Skin epidermis (tissue), 12 donors: Measurements from ENCODE around the gene MEF2A.
"Not testable (repeated sequence)": the region's sequence is repeated elsewhere in the genome, so short reads cannot be mapped to it uniquely, and the experiment has no call there.

ENCODE experiments used
- H3K27ac ChIP-seq, 21 experiments: fragments of 200-600 bp; sonication (generic) in 11 of 21; one replicate each; pipeline ENCODE4 v1.5.0; 2020; ENCODE audit warnings: mild to moderate bottlenecking in 3 of 21, inconsistent platforms in 2 of 21, moderate library complexity in 2 of 21
- H3K4me3 ChIP-seq, 7 experiments: fragments of 200-600 bp; sonication (generic) in 2 of 7; one replicate each; pipeline ENCODE4 v1.5.0; 2020; ENCODE audit warnings: inconsistent platforms in 2 of 7, mild to moderate bottlenecking in 2 of 7, moderate library complexity in 1 of 7

MEF2A gene

GRCh38 chr15:99565299-99566156 lies at the start of gene MEF2A:
TSS of gene MEF2A (plus strand) at chr15:99565984. CDS start at chr15:99633120, 67,136 bp downstream.
- Histone ChIP-seq H3K27ac (peak within 1 kb of the TSS; percentile 91 to 99 (median 98)), H3K4me3 (peak within 1 kb of the TSS; percentile 66 to 88 (median 80))

GRCh38 chr15:99518191-99518590 lies 47.6 kb upstream of the MEF2A start:
- H3K27ac ChIP-seq = no peak overlapping the region
- no peak overlapping the region for H3K4me3 ChIP-seq

GRCh38 chr15:99519366-99519765 lies 46.4 kb upstream of the MEF2A start:
- not testable (repeated sequence) for H3K4me3 ChIP-seq, H3K27ac ChIP-seq

GRCh38 chr15:99522288-99522687 lies 43.5 kb upstream of the MEF2A start:
- no peak overlapping the region for H3K27ac ChIP-seq

GRCh38 chr15:99526176-99526575 lies 39.6 kb upstream of the MEF2A start:
- Histone ChIP-seq H3K27ac (no peak overlapping the region), H3K4me3 (no peak overlapping the region)

More at GRCh38 chr15:99522288-99522687, 43.5 kb upstream of the MEF2A start:
- no peak overlapping the region for H3K4me3 ChIP-seq

- Histone ChIP-seq H3K27ac (no peak overlapping the region), H3K4me3 (no peak overlapping the region)
Observed at GRCh38 chr15:99526671-99527070, 39.1 kb upstream of the MEF2A start.

GRCh38 chr15:99536422-99537040 lies 29.3 kb upstream of the MEF2A start:
- Histone ChIP-seq H3K27ac (peak overlapping the region in 11 of 21 experiments; percentile 15 to 73 (median 49)), H3K4me3 (no peak overlapping the region)

- H3K4me3 ChIP-seq = no peak overlapping the region
- H3K27ac ChIP-seq = peak overlapping the region in 9 of 21 experiments; percentile 2 to 59 (median 45)
Observed at GRCh38 chr15:99537344-99537743, 28.4 kb upstream of the MEF2A start.

- peak overlapping the region in 1 of 21 experiments; percentile 5 for H3K27ac ChIP-seq
- H3K4me3 ChIP-seq = no peak overlapping the region
Observed at GRCh38 chr15:99538261-99538660, 27.5 kb upstream of the MEF2A start.

- no peak overlapping the region for H3K4me3 ChIP-seq
- H3K27ac ChIP-seq = no peak overlapping the region
Observed at GRCh38 chr15:99542828-99543227, 23.0 kb upstream of the MEF2A start.

- no peak overlapping the region for H3K27ac ChIP-seq
- H3K4me3 ChIP-seq = no peak overlapping the region
Observed at GRCh38 chr15:99545605-99546004, 20.2 kb upstream of the MEF2A start.

GRCh38 chr15:99546441-99547100 lies 19.2 kb upstream of the MEF2A start:
- no peak overlapping the region for H3K4me3 ChIP-seq
- no peak overlapping the region for H3K27ac ChIP-seq

GRCh38 chr15:99547517-99547916 lies 18.3 kb upstream of the MEF2A start:
- no peak overlapping the region for H3K4me3 ChIP-seq
- H3K27ac ChIP-seq = no peak overlapping the region

- H3K4me3 ChIP-seq = no peak overlapping the region
- no peak overlapping the region for H3K27ac ChIP-seq
Observed at GRCh38 chr15:99550077-99550476, 15.7 kb upstream of the MEF2A start.

GRCh38 chr15:99552111-99552510 lies 13.7 kb upstream of the MEF2A start:
- Histone ChIP-seq H3K27ac (no peak overlapping the region), H3K4me3 (no peak overlapping the region)

GRCh38 chr15:99554880-99555488 lies 10.8 kb upstream of the MEF2A start:
- Histone ChIP-seq H3K4me3 (no peak overlapping the region), H3K27ac (peak overlapping the region in 11 of 21 experiments; percentile 8 to 70 (median 21))

GRCh38 chr15:99556011-99556410 lies 9.8 kb upstream of the MEF2A start:
- Histone ChIP-seq H3K4me3 (no peak overlapping the region), H3K27ac (peak overlapping the region in 8 of 21 experiments; percentile 0 to 70 (median 20))

- no peak overlapping the region for H3K4me3 ChIP-seq
- peak overlapping the region in 3 of 21 experiments; percentile 26 to 70 (median 66) for H3K27ac ChIP-seq
Observed at GRCh38 chr15:99556578-99556977, 9.2 kb upstream of the MEF2A start.

- Histone ChIP-seq H3K27ac (no peak overlapping the region), H3K4me3 (no peak overlapping the region)
Observed at GRCh38 chr15:99558084-99558483, 7.7 kb upstream of the MEF2A start.

GRCh38 chr15:99558571-99558970 lies 7.2 kb upstream of the MEF2A start:
- Histone ChIP-seq H3K27ac (no peak overlapping the region), H3K4me3 (no peak overlapping the region)
